H1 (cell line): ENCODE results near the gene MAPK1. TPM values are rescaled to one million over a fixed set of nuclear protein-coding genes. Genes with fewer than 3 reads are reported as not detected.
A peak's percentile ranks its signal among the peaks of the same experiment; 100 is the strongest.

Experiments
- CTCF ChIA-PET: fragments of 300-600 bp; sonication (Branson Sonifier 250); formaldehyde crosslinking; loops from one replicate; lab custom pipeline; 2021; ENCODE audit not compliant: partially characterized antibody; lab: Charles Lee
- POLR2A ChIA-PET: fragments of 300-600 bp; sonication (Branson Sonifier 250); formaldehyde crosslinking; loops from one replicate; lab custom pipeline; 2021; ENCODE audit warnings: inconsistent platforms; ENCODE audit not compliant: partially characterized antibody; lab: Charles Lee
- DNase-seq, 2 experiments: peaks; one replicate each; pipeline versions ENCODE4 v3.0.0 to v3.0.0-alpha.2; 2010 to 2022; ENCODE audit warnings: low spot score in 2 of 2, low read depth in 1 of 2, mixed read lengths in 1 of 2
- FAIRE-seq: peaks from 2 replicates; lab custom pipeline; 2011; peaks lifted over from hg19 to GRCh38; lab: Jason Lieb, UNC
- H2AFZ ChIP-seq: 2 replicates; pipeline ENCODE4 v1.8.1; 2012; ENCODE audit warnings: low read length, inconsistent platforms
- H2AK5ac ChIP-seq: 2 replicates; pipeline ENCODE4 v1.6.1; 2013; ENCODE audit warnings: low read depth, low read length
- H2BK120ac ChIP-seq: replicated peaks from 2 replicates; pipeline ENCODE3; 2013; ENCODE audit warnings: low read depth, low read length, inconsistent platforms
- H2BK12ac ChIP-seq: 2 replicates; pipeline ENCODE4 v1.6.1; 2013; ENCODE audit warnings: low read depth, low read length
- H2BK15ac ChIP-seq: 2 replicates; pipeline ENCODE4 v1.6.1; 2013; ENCODE audit warnings: low read length
- H2BK20ac ChIP-seq: 2 replicates; pipeline ENCODE4 v1.6.1; 2013; ENCODE audit warnings: low read length
- H2BK5ac ChIP-seq: 2 replicates; pipeline ENCODE4 v1.6.1; 2013; ENCODE audit warnings: low read depth, low read length
- H3K14ac ChIP-seq: 2 replicates; pipeline ENCODE4 v1.6.1; 2013; ENCODE audit warnings: inconsistent platforms; ENCODE audit not compliant: insufficient read length
- H3K18ac ChIP-seq: 2 replicates; pipeline ENCODE4 v1.6.1; 2013; ENCODE audit warnings: low read length; ENCODE audit errors: extremely low read depth
- H3K23ac ChIP-seq: 2 replicates; pipeline ENCODE4 v1.6.1; 2013; ENCODE audit warnings: inconsistent platforms; ENCODE audit not compliant: insufficient read length
- H3K23me2 ChIP-seq: 2 replicates; pipeline ENCODE4 v1.6.1; 2013; ENCODE audit warnings: low read depth, low read length
- H3K27ac ChIP-seq: 2 replicates; pipeline ENCODE4 v1.6.1; 2011; ENCODE audit warnings: low read depth, low read length, inconsistent platforms
- H3K27me3 ChIP-seq, 4 experiments: replicated peaks in 1 of 4; 1 replicate in 1 of 4; 2 replicates in 3 of 4; pipeline versions ENCODE4 v1.6.1 to v1.8.1; 2011 to 2013; ENCODE audit warnings: low read length in 3 of 4, mild to moderate bottlenecking in 3 of 4, inconsistent platforms in 2 of 4, mixed read lengths in 2 of 4, moderate library complexity in 1 of 4; ENCODE audit not compliant: control insufficient read depth in 3 of 4, insufficient read depth in 3 of 4; ENCODE audit errors: extremely low read depth in 1 of 4
- H3K36me3 ChIP-seq, 4 experiments: 2 replicates each; pipeline versions ENCODE4 v1.6.1 to v1.8.1; 2011 to 2013; ENCODE audit warnings: mild to moderate bottlenecking in 4 of 4, low read length in 3 of 4, moderate library complexity in 2 of 4, control low read depth in 1 of 4, inconsistent platforms in 1 of 4; ENCODE audit not compliant: insufficient read depth in 4 of 4, control insufficient read depth in 2 of 4
- H3K4ac ChIP-seq: replicated peaks from 2 replicates; pipeline ENCODE3; 2013; ENCODE audit warnings: low read length, low read depth, mixed read lengths, inconsistent platforms; ENCODE audit not compliant: insufficient read length
- H3K4me1 ChIP-seq, 4 experiments: replicated peaks in 1 of 4; 1 replicate in 1 of 4; 2 replicates in 3 of 4; pipeline versions ENCODE4 v1.6.1 to v1.8.1; 2011 to 2013; ENCODE audit warnings: low read length in 3 of 4, inconsistent platforms in 2 of 4, mixed read lengths in 1 of 4; ENCODE audit not compliant: insufficient read depth in 4 of 4, control insufficient read depth in 3 of 4
- H3K4me2 ChIP-seq, 2 experiments: 2 replicates each; pipeline versions ENCODE4 v1.6.1 to v1.8.1; 2011 to 2013; ENCODE audit warnings: low read depth in 2 of 2, low read length in 2 of 2, control low read depth in 1 of 2, inconsistent platforms in 1 of 2, mild to moderate bottlenecking in 1 of 2; ENCODE audit not compliant: insufficient read depth in 1 of 2
- H3K4me3 ChIP-seq, 4 experiments: fragments of 200-600, 300-600 bp in 1 of 4; sonication (generic), shearing (Covaris generic), sonication (Bioruptor Twin) in 1 of 4; 2 replicates each; pipeline versions ENCODE4 v1.5.1 to v1.8.1; 2011 to 2016; ENCODE audit warnings: low read length in 4 of 4, low read depth in 3 of 4, control low read depth in 2 of 4, inconsistent platforms in 2 of 4, mild to moderate bottlenecking in 2 of 4, mixed read lengths in 1 of 4, moderate library complexity in 1 of 4; ENCODE audit not compliant: insufficient read depth in 2 of 4; ENCODE audit errors: extremely low read depth in 1 of 4
- H3K56ac ChIP-seq: replicated peaks from 2 replicates; pipeline ENCODE3; 2013; ENCODE audit warnings: low read depth, mild to moderate bottlenecking, mixed read lengths, low read length, inconsistent platforms; ENCODE audit not compliant: insufficient read length
- H3K79me1 ChIP-seq: 2 replicates; pipeline ENCODE4 v1.6.1; 2013; ENCODE audit warnings: low read depth, low read length, control low read depth
- H3K79me2 ChIP-seq, 2 experiments: 2 replicates each; pipeline versions ENCODE4 v1.6.1 to v1.8.1; 2012 to 2013; ENCODE audit warnings: low read length in 2 of 2, mild to moderate bottlenecking in 2 of 2, inconsistent platforms in 1 of 2; ENCODE audit not compliant: insufficient read depth in 2 of 2, control insufficient read depth in 1 of 2
- H3K9ac ChIP-seq, 4 experiments: replicated peaks in 1 of 4; 1 replicate in 1 of 4; 2 replicates in 3 of 4; pipeline versions ENCODE4 v1.6.1 to v1.8.1; 2011 to 2013; ENCODE audit warnings: low read depth in 3 of 4, low read length in 3 of 4, control low read depth in 2 of 4, mild to moderate bottlenecking in 2 of 4, moderate library complexity in 2 of 4, inconsistent platforms in 1 of 4; ENCODE audit errors: extremely low read depth in 1 of 4
- H3K9me3 ChIP-seq, 2 experiments: 2 replicates each; pipeline versions ENCODE4 v1.6.1 to v1.8.1; 2012 to 2013; ENCODE audit warnings: mild to moderate bottlenecking in 2 of 2, moderate library complexity in 2 of 2, control low read depth in 1 of 2, inconsistent platforms in 1 of 2, low read depth in 1 of 2, low read length in 1 of 2, mixed read lengths in 1 of 2; ENCODE audit not compliant: insufficient read depth in 2 of 2
- H4K20me1 ChIP-seq, 2 experiments: replicated peaks in 1 of 2; 2 replicates each; pipeline versions ENCODE3 to v1.8.1; 2011 to 2013; ENCODE audit warnings: inconsistent platforms in 2 of 2, low read length in 2 of 2, mild to moderate bottlenecking in 1 of 2; ENCODE audit not compliant: insufficient read depth in 2 of 2, control insufficient read depth in 1 of 2
- H4K5ac ChIP-seq: 2 replicates; pipeline ENCODE4 v1.6.1; 2013; ENCODE audit warnings: low read length, low read depth, mixed read lengths, inconsistent platforms; ENCODE audit not compliant: insufficient read length
- H4K8ac ChIP-seq: 2 replicates; pipeline ENCODE4 v1.8.0; 2013; ENCODE audit warnings: mild to moderate bottlenecking, moderate library complexity, low read length, inconsistent platforms; ENCODE audit not compliant: insufficient read depth; ENCODE audit errors: extremely low read depth
- H4K91ac ChIP-seq: replicated peaks from 2 replicates; pipeline ENCODE3; 2013; ENCODE audit warnings: low read length, mixed read lengths, inconsistent platforms; ENCODE audit not compliant: insufficient read length
- BACH1 ChIP-seq: IDR thresholded peaks from 2 replicates; pipeline ENCODE4 v1.6.1; 2012; ENCODE audit warnings: low read length, improper control_type of control experiment
- CHD1 ChIP-seq: IDR thresholded peaks from 2 replicates; pipeline ENCODE4 v1.6.1; 2012; ENCODE audit warnings: low read depth, low read length, improper control_type of control experiment
- E2F6 ChIP-seq: IDR thresholded peaks from 2 replicates; pipeline ENCODE4 v1.6.1; 2012; ENCODE audit warnings: inconsistent platforms
- KDM1A ChIP-seq: fragments of 200-600, 300-600 bp; sonication (generic); IDR thresholded peaks from 2 replicates; pipeline ENCODE4 v1.7.1; 2016; ENCODE audit warnings: mild to moderate bottlenecking, low read length, borderline replicate concordance
- WGBS, 2 experiments: shearing (Covaris generic) in 1 of 2; methylation state at CpG; one replicate each; pipeline versions ENCODE4 v1.1.6 to v1.1.7; 2013 to 2015; ENCODE audit warnings: low lambda C conversion rate in 2 of 2, mixed read lengths in 2 of 2, inconsistent platforms in 1 of 2, low coverage in 1 of 2, missing lambda C conversion rate in 1 of 2; ENCODE audit not compliant: insufficient replicate concordance in 2 of 2, insufficient coverage in 1 of 2, insufficient read length in 1 of 2; ENCODE audit errors: extremely low coverage in 1 of 2, missing lambda C conversion rate in 1 of 2; 5-methylcytosine and 5-hydroxymethylcytosine counted together
- polyA plus RNA-seq, 7 experiments: library from polyadenylated mRNA; depleted of rRNA in 3 of 7; stranded (reverse) in 5 of 7; unstranded in 2 of 7; fragments of >200 nt in 5 of 7; fragments of 200-250 nt in 2 of 7; gene quantifications; 1 replicate in 5 of 7; 2 replicates in 1 of 7; 4 replicates in 1 of 7; pipeline versions ENCODE4 v1.2.1 to v1.2.3, GENCODE V29; 2011 to 2013; ENCODE audit warnings: missing spikeins in 2 of 7, mixed read lengths in 2 of 7
- total RNA-seq: library from RNA; stranded (reverse); fragmentation: NEBNext Ultra II Directional; extraction: Animal tissue kit (Norgen Biotek cat#: 25700); gene quantifications from 2 replicates; pipeline ENCODE4 v1.2.1, GENCODE V29; 2021

The MAPK1 gene
- total and polyA plus RNA-seq, 2 of the 8 experiments (the other 6 are each of a cell fraction or from before 2014, with no cell fraction given) = 28.1 to 101 TPM

GRCh38 chr22:21865041-21865440 lies 2.4 kb downstream of the MAPK1 start:
- Histone ChIP-seq H3K27ac (no peak overlapping the region), H2BK5ac (no peak overlapping the region), H2BK15ac (no peak overlapping the region), H3K14ac (no peak overlapping the region), H3K4ac (no peak overlapping the region), H3K23ac (no peak overlapping the region), H3K36me3 (no peaks in the 10 kb centered on the region), H3K9ac (no peak overlapping the region; a peak in 1 of 7 replicates), H3K18ac (no peak overlapping the region), H4K8ac (no peak overlapping the region), H2AFZ (no peak overlapping the region), H2BK120ac (no peak overlapping the region), H3K4me1 (peaks cover 2 to 17% (median 13%) of the 10 kb centered on the region in 4 experiments; a peak in 6 of 7 replicates), H3K79me2 (peaks cover 19 to 69% of the 10 kb centered on the region in 2 experiments), H2AK5ac (no peak overlapping the region), H4K20me1 (peaks cover 24 to 39% of the 10 kb centered on the region in 2 experiments), H3K4me2 (peak overlapping the region; percentile 53 to 93), H4K91ac (no peak overlapping the region), H3K79me1 (peaks cover 12% of the 10 kb centered on the region; the same call in 1 of the 2 replicates), H3K27me3 (no peaks in the 10 kb centered on the region), H4K5ac (no peak overlapping the region), H3K4me3 (peak overlapping the region; percentile 1 to 95 (median 12); a peak in 4 of 8 replicates), H2BK20ac (no peak overlapping the region), H3K9me3 (no peaks in the 10 kb centered on the region), H3K23me2 (0 out of 2 replicates have a peak, but pooled peaks cover 6% of the 10 kb centered on the region), H2BK12ac (no peak overlapping the region), H3K56ac (no peak overlapping the region)
- no peak for FAIRE-seq
- 67% methylated on average over 3 of the region's 3 CpGs; no CpG with 5 or more reads in 1 of the 2 experiments for WGBS, 2 experiments
- POLR2A ChIA-PET = interaction anchor here (1.0 to 1.5 kb wide), 3 partner anchors 9 to 129 kb away, joined by 3 to 4 read pairs (median 4); partner anchors contain the start of gene YPEL1
- DNase-seq = no peak
- no peak for TF ChIP-seq E2F6
- no peak for TF ChIP-seq KDM1A
- TF ChIP-seq BACH1 = no peak
- no peak for TF ChIP-seq CHD1
- CTCF ChIA-PET = interaction anchor here (0.5 kb wide), 1 partner anchor 30 kb away, joined by 4 read pairs; no protein-coding TSS in a partner anchor
